Measurements from ENCODE around the gene FOXP2.
"Not testable (repeated sequence)": the region's sequence is repeated elsewhere in the genome, so short reads cannot be mapped to it uniquely, and the experiment has no call there.

DNA sequence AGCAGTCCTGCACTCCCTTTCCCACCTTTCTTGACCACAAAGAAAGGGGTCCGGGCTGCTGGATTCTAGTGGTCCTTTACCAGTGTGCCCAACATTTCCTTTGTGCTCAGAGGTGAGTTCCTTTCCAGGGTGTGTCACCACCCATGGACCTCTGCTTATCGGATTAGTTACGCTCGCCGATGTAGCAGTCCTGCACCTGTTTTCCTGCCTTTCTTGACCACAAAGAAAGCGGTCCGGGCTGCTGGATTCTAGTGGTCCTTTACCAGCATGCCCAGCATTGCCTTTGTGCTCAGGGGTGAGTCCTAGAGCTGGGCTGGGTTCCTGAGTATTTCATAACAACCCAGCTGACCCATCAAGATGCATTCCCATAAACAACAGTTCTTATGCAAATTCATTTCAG lies 30.7 kb upstream of the FOXP2 start:
- TF ChIP-seq CTCF (IDR thresholded peaks at IDR 0.05; ENCODE audit: borderline replicate concordance, extremely low read depth, low read length, poor library complexity, severe bottlenecking); EZH2 (IDR thresholded peaks at IDR 0.05; ENCODE audit: borderline replicate concordance, low read depth, low read length, severe bottlenecking): not testable (repeated sequence)
